ENCODE results near the gene CTR9.

DNA sequence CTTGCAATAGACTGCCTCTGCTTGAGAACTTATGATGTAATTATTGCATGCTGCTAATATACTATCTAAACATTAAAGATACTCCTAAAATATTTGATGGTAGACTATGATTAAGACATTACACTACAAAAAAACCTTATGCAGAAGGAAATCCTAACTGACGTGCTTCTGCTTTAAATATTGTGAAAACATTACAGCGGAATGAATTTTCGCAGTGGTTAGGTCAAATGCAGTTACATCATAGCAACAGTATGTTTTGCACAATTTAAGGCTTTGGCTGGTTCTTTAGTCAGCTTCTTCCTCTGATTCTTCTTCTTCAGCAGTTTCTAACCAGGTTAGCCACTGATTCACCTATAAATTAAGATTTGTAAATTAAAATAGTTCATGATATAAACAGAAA is 46.5 kb downstream of the CTR9 start:
- TF ChIP-seq CTCF (conservative IDR thresholded peaks at IDR 0.05; ENCODE audit: low read depth, low read length) (no peak), EZH2 (IDR thresholded peaks at IDR 0.05; ENCODE audit: low read length, unreplicated experiment) (no peak)

Data from PC-3 (cell line).